ENCODE results near the gene SSMEM1.

SSMEM1 gene

GRCh38 chr7:130218806-130219620, 11.4 kb downstream of the SSMEM1 start:
- Histone ChIP-seq H3K9me3 (ENCODE audit: insufficient read depth, low read length) (no peaks in the 10 kb centered on the region), H3K79me2 (ENCODE audit: low read length) (no peaks in the 10 kb centered on the region), H3K9ac (ENCODE audit: low read length) (no peak overlapping the region), H3K4me2 (ENCODE audit: low read length) (no peak overlapping the region), H3K27ac (ENCODE audit: low read length) (no peak overlapping the region), H3K4me3 (ENCODE audit: low read length) (no peak overlapping the region), H2AFZ (ENCODE audit: low read depth, low read length) (no peak overlapping the region), H3K27me3 (ENCODE audit: low read depth, low read length) (no peaks in the 10 kb centered on the region), H3K36me3 (replicated peaks; ENCODE audit: low read depth, low read length) (no peaks in the 10 kb centered on the region), H4K20me1 (ENCODE audit: insufficient read depth, low read length) (no peaks in the 10 kb centered on the region), H3K4me1 (ENCODE audit: low read length) (0 out of 2 replicates have a peak, but pooled peaks cover 3% of the 10 kb centered on the region)
- TF ChIP-seq CTCF (IDR thresholded peaks at IDR 0.05; ENCODE audit: low read depth, low read length) (no peak), EZH2phosphoT487 (IDR thresholded peaks at IDR 0.05; ENCODE audit: low read depth) (no peak)

GRCh38 chr7:130219871-130220270, 12.2 kb downstream of the SSMEM1 start:
- H4K20me1 ChIP-seq (ENCODE audit: insufficient read depth, low read length): no peaks in the 10 kb centered on the region
- H3K9ac ChIP-seq (ENCODE audit: low read length): no peak overlapping the region
- no peaks in the 10 kb centered on the region for H3K79me2 ChIP-seq (ENCODE audit: low read length)
- no peak overlapping the region for H3K4me2 ChIP-seq (ENCODE audit: low read length)
- H3K36me3 ChIP-seq (replicated peaks; ENCODE audit: low read depth, low read length): no peaks in the 10 kb centered on the region
- H2AFZ ChIP-seq (ENCODE audit: low read depth, low read length): no peak overlapping the region
- no peaks in the 10 kb centered on the region for H3K9me3 ChIP-seq (ENCODE audit: insufficient read depth, low read length)
- no peaks in the 10 kb centered on the region for H3K27me3 ChIP-seq (ENCODE audit: low read depth, low read length)
- H3K4me1 ChIP-seq (ENCODE audit: low read length): 0 out of 2 replicates have a peak, but pooled peaks cover 3% of the 10 kb centered on the region
- TF ChIP-seq EZH2phosphoT487 (IDR thresholded peaks at IDR 0.05; ENCODE audit: low read depth): no peak
- TF ChIP-seq CTCF (IDR thresholded peaks at IDR 0.05; ENCODE audit: low read depth, low read length): no peak
- H3K27ac ChIP-seq (ENCODE audit: low read length): no peak overlapping the region
- H3K4me3 ChIP-seq (ENCODE audit: low read length): no peak overlapping the region

GRCh38 chr7:130221746-130222145, 14.1 kb downstream of the SSMEM1 start:
- TF ChIP-seq CTCF (IDR thresholded peaks at IDR 0.05; ENCODE audit: low read depth, low read length) (no peak), EZH2phosphoT487 (IDR thresholded peaks at IDR 0.05; ENCODE audit: low read depth) (no peak)
- Histone ChIP-seq H3K79me2 (ENCODE audit: low read length) (no peaks in the 10 kb centered on the region), H3K9ac (ENCODE audit: low read length) (no peak overlapping the region), H3K4me3 (ENCODE audit: low read length) (no peak overlapping the region), H3K27me3 (ENCODE audit: low read depth, low read length) (no peaks in the 10 kb centered on the region), H3K4me2 (ENCODE audit: low read length) (no peak overlapping the region), H3K4me1 (ENCODE audit: low read length) (0 out of 2 replicates have a peak, but pooled peaks cover 3% of the 10 kb centered on the region), H2AFZ (ENCODE audit: low read depth, low read length) (no peak overlapping the region), H3K36me3 (replicated peaks; ENCODE audit: low read depth, low read length) (no peaks in the 10 kb centered on the region), H3K9me3 (ENCODE audit: insufficient read depth, low read length) (no peaks in the 10 kb centered on the region; the same call in 1 of the 2 replicates), H3K27ac (ENCODE audit: low read length) (no peak overlapping the region), H4K20me1 (ENCODE audit: insufficient read depth, low read length) (no peaks in the 10 kb centered on the region)

- H4K20me1 ChIP-seq (ENCODE audit: insufficient read depth, low read length): no peaks in the 10 kb centered on the region
- H3K4me2 ChIP-seq (ENCODE audit: low read length): no peak overlapping the region
- H3K27ac ChIP-seq (ENCODE audit: low read length): no peak overlapping the region
- H3K4me3 ChIP-seq (ENCODE audit: low read length): no peak overlapping the region
- H3K9me3 ChIP-seq (ENCODE audit: insufficient read depth, low read length): no peaks in the 10 kb centered on the region; the same call in 1 of the 2 replicates
- H3K79me2 ChIP-seq (ENCODE audit: low read length): no peaks in the 10 kb centered on the region
- H3K36me3 ChIP-seq (replicated peaks; ENCODE audit: low read depth, low read length): no peaks in the 10 kb centered on the region
- H3K27me3 ChIP-seq (ENCODE audit: low read depth, low read length): no peaks in the 10 kb centered on the region
- TF ChIP-seq CTCF (IDR thresholded peaks at IDR 0.05; ENCODE audit: low read depth, low read length): no peak
- no peak for TF ChIP-seq EZH2phosphoT487 (IDR thresholded peaks at IDR 0.05; ENCODE audit: low read depth)
- no peak overlapping the region for H2AFZ ChIP-seq (ENCODE audit: low read depth, low read length)
- H3K9ac ChIP-seq (ENCODE audit: low read length): no peak overlapping the region
- 0 out of 2 replicates have a peak, but pooled peaks cover 3% of the 10 kb centered on the region for H3K4me1 ChIP-seq (ENCODE audit: low read length)
Measured at GRCh38 chr7:130223646-130224045, 16.0 kb downstream of the SSMEM1 start.
